Measurements from ENCODE around the gene CHMP3.
"Not testable (repeated sequence)": the region's sequence is repeated elsewhere in the genome, so short reads cannot be mapped to it uniquely, and the experiment has no call there.

The CHMP3 gene

DNA sequence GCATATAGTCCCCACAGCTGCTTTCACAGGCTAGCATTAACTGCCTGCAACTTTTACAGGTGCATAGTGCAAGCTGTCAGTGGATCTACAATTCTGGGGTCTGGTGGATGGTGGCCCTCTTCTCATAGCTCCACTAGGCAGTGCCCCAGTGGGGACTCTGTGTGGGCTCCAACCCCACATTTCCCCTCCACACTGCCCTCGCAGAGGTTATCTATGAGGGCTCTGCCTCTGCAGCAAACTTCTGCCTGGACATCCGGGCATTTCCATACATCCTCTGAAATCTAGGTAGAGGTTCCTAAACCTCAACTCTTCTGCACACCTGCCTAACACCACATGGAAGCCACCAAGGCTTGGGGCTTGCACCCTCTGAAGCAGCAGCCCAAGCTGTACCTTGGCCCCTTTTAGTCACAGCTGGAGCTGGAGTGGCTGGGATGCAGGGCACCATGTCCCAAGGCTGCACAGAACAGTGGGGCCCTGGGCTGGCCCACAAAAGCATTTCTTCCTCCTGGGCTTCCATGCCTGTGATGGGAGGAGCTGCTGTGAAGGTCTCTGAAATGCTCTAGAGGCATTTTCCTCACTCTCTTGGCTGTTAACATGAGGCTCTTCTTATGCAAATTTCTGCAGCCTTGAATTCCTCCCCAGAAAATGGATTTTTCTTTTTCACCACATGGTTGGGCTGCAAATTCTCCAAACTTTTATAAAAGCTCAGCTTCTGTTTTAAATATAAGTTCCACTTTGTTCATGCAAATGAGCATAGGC lies 62.7 kb downstream of the CHMP3 start:
- no peak for DNase-seq

DNA sequence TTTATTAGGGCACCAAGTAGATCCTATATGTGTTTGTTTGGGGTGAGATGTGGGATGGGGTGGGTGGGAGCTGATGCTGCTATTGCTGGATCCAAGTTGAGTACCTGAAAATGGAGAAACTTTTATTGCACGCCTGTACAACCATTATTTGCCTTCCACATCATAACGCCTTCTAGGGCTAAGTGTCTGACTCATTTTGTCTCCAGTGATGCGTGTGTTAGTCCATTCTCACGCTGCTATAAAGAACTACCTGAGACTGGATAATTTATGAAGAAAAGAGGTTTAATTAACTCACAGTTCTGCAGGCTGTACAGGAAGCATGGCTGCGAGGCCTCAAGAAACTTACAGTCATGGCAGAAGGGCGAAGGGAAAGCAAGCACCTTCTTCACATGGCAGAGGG lies 63.9 kb downstream of the CHMP3 start:
- DNase-seq: no peak

DNA sequence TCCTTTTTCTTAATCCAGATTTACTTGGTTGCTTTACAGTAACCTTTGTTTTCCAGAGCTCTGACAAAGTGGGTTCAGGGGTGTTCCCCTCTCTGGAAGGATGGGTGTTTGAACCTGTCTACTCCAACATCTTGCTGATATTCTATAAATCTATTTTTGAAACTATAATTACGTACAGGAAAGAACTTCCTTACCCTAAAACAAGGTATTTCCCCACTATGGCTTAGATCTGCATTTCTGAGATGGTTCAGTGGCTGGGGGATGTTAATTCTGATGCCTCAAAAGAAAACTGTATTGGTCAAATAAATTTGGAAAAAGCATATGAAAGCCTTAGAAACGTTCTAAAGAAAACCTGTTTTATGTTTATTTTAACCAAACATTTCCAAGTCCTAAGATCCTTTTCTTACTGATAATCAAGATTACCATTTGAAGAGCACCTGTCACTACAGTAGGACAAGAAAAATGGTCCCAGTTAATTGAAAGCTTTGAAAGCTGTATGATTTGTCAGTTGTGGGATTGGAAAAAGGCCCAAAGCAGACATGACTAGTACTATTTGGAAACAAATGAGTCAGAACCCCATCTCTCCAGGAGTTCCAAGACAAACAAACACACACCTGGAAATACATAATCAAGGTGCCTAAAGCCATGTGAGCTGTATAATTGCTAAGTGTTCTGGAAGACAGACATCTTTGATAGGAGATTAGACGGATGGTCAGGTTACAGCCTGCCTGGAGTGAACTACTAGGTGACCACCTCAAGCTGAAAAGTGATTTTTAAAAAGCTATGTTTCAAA lies 64.6 kb downstream of the CHMP3 start:
- no peak for DNase-seq

DNA sequence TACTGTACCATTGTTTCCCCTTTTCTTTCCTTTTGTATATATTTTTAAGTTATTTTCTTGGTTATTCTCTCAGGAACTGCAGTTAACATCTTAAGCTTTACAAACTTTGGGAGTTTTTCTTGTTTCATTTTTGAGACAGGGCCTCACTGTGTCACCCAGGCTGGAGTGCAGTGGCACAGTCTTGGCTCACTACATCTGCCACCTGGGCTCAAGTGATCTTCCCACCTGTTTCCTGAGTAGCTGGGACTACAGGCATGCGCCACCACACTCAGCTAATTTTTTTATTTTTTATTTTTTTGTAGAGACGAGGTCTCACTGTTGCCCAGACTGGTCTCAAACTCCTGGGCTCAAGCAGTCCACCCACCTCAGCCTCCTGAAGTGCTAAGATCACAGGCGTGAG lies 66.9 kb downstream of the CHMP3 start:
- not testable (repeated sequence) for DNase-seq

DNA sequence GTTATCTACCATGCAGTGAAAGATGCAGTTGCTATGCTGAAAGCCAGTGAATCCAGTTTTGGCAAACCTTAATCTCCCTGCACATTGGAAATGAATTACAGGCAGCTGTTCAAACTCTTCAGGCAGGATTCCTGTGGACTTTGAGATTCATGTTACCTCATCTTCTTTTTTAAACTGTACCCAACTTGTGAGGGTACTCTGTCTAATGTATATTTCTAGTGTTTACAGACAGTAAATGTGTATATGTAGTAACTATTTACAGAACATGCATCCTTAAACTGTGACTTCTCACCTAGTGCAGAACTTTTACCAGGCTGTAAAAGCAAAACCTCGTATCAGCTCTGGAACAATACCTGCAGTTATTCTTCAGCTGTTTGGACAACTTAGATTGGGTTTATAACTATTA lies 71.2 kb downstream of the CHMP3 start:
- no peak for DNase-seq

DNA sequence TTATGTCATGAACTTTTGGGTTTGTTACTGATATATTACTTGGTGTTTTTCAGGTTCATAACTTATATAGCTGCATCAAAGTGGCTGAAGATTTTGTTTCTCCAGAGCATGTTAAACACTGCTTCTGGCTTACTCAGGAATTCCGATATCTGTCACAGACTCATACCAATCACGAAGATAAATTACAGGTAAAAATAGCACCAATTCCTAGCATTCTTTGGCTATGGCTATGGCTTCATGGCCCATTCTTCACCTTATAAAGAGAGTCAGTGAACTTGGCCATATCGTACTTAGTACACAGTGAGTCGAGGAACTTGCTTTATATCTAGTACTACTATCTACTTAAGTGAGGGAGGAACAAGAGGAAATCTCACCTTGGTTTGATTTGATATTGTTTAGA lies 72.2 kb downstream of the CHMP3 start:
- DNase-seq: no peak

DNA sequence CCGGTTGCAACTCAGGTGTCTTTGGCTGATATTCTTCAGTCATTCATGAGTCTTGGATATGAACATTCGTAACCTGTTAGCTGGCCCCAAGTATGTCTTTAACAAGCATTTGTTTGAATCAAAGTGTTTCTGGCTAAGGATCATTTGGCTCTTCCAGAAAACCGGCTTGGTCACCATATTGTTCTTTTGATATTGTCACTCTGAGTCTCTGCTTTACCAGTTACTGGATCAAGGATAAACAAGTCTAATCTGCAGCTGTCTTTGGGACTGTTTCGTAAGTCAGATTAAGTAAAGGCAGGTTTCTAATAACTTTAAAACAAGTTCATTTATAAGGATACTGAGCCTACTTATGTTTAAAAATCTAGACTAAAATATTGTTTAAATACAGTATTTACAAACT lies 73.0 kb downstream of the CHMP3 start:
- no peak for DNase-seq

DNA sequence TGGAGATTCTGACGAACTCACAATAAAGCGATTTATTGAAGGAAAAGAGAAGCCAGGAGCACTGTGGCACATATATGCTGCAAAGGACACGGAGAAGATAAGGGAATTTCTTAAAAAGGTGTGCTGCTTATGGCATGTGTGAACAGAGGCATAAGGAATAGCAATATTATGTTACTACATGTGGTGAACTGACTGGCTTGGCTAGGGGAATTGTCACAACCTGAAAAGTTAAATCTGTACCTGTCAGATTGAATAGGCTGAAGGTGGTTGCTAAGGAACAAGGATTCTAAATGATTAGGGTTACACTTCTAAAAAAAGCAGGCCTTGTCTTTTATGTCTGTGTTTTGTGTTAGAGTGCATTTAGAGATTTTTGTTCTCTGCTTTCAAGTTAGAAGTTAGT lies 73.7 kb downstream of the CHMP3 start:
- DNase-seq: no peak

DNA sequence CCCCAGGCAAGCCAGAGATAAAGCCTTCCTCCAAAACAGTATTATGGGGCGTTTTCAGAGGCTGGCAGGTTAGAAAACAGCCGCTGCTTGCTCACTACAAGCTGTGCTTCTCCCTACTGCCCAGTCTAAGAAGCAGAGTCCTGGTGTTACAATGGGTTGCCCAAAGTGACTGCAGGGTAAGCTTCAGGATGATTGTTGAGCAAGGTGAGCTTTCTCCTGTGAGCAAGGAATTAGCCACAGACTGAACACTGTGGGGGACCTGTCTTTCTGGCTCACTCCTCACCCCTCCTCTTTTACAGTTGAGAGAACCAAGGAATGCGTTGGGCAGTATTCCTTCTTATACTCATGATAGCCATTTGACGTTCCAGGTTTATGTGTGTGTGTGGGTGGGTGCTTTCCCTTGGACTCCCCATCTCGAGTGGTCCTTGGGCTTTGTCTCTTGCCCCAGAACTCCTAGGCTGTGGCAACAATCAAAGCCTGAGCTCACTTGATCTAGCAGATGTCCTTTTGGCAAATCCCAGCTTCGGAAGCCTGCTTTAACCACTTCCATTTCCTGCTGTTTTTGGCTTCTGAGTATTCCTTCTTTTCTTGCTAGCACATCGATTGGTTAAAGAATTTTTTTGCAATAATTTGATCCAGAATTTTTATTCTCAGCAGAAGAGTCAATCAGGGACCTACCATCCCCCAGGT lies 74.5 kb downstream of the CHMP3 start:
- DNase-seq: no peak

DNA sequence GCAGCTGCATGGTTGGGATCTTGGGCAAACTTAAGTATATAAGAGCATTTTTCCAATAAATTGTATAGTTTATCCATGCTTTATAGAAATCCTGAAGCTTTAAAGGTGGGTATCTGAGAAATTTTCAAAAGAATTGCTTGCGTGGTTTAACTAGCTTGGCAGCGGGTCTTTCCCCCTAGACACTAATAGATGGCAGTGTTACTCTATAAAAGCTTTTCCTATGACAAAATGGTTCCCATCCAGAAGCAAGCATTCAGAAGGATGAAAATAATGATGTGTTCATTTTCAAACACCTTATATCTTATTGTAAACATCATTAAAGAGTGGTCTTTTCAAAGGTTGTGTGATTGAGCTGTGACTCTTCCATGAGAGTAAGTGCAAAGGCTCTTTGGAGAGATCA lies 76.2 kb downstream of the CHMP3 start:
- no peak for DNase-seq

DNA sequence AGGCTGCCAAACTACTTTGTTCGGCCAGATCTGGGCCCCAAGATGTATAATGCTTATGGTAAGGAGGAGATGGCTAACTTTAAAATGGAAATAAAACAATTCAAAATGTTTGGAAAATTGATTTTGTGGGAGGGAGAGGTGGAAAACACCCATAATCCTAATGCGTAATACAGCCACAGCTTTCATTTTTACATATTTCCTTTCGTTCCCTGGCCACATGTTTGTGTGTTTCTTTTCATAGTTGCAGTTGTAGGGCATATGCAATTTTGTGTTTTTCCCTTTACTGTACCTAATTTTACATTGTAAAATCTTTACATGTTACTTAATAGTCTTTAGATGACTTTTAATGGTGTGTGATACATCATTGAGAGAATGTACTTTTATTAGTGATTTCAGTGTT lies 77.4 kb downstream of the CHMP3 start:
- no peak for DNase-seq

DNA sequence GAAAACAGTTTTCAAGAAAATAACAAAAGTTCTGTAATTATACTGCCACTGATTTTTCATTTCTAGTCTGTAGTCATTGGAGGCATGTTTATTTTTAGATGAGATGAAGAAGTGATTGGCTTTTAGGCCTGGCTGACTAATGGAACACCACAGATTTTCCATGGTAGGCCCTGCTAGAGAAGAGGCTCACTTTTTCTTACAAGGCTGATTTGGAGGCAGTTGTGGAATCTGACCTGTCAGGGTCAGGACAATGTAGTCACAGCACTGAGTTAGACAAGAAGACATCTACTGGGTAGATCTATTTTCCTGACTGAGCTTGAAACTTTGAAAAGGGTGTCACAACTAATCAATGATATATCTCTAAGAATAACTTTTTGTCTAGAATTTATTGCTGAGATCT lies 78.1 kb downstream of the CHMP3 start:
- no peak for DNase-seq

DNA sequence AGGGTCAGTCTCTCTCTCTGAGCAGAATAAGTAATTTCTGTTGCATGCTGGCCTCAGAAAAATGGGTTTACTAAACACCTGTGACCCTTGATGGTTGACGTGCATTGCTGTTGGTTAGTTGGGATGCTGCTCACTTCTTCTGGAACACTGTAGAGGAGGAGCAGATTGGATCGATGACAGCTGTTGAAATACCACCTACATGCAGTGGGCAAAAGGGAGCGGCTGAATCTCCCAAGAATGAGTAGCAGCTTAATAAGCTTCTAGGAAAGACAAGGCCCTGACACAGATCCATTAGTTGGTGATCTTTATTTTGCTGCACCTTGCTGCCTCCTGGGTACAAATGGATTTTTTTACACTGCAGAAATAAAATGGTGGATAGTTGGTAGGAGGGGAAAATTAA lies 78.9 kb downstream of the CHMP3 start:
- DNase-seq: no peak

DNA sequence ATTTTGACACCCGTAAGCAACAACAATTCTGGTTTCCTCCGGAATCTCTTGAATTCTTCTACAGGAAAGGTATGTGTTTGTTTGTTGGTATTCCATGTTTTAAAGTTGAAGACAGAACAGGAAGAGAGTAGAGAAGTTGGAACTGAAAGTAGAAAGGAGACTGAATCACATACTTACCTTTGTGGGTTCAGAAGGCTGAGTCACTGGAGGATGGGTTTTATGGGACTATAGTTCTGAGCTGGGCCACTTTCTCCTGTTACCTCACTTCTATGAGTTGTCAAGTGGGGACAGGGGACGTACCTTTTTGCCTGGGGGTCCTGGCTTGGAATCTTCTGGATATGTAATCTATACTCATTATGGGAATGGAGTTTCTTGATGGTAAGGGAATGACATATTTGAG lies 81.2 kb downstream of the CHMP3 start:
- no peak for DNase-seq

DNA sequence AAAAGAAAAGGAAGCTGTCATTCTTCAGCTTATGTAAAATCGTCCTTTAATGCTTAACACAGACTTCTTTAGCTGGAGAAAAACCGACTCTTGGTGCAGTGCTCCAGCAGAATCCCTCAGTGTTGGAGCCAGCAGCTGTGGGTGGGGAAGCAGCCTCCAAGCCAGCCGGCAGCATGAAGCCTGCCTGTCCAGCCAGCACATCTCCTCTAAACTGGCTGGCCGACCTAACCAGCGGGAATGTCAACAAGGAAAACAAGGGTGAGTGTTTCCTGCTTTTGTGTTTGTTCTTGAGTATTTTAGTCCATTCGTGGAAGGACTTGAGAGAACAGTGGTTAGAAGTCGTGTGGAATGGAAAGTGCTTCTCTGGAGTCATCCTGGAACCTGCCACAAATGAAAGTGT lies 83.1 kb downstream of the CHMP3 start:
- no peak for DNase-seq

DNA sequence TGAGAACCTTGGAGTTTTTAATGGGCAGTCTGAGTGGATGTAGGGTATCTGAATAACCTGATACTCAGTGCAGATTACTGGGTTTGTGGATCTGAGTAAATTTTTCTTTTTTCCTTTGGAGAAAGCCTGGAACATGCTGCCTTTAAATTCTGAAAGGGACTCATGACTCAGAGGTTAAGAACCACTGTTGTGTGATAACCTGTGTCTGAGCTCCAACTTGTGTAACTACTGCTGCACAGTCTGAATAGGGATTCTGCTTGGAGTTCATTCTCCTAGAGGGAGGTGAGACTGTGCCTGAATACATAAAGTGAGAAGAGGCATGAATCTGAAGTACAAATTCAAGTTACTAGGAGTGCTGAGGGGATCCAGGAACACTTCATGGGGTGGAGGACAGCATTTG lies 85.9 kb downstream of the CHMP3 start:
- no peak for DNase-seq

DNA sequence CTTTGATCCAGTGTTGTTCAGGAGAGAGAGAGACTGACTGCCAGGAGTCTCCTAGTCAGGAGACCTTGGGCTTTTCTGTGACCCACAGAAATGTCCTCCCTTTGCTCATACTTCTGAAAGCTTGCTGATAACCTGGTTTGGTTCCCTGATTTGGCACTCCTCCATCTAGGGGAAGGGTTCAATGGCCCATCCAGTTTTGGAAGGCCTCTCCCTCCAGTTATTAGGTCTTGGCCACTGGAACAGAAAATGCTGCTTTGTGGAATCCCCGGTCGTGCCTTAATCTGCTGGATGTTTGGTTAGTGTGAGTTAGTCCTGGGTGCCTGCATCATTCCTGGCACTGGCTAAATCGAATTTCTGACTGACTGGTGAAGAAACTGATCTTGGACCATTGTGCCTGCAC lies 86.3 kb downstream of the CHMP3 start:
- DNase-seq: no peak

DNA sequence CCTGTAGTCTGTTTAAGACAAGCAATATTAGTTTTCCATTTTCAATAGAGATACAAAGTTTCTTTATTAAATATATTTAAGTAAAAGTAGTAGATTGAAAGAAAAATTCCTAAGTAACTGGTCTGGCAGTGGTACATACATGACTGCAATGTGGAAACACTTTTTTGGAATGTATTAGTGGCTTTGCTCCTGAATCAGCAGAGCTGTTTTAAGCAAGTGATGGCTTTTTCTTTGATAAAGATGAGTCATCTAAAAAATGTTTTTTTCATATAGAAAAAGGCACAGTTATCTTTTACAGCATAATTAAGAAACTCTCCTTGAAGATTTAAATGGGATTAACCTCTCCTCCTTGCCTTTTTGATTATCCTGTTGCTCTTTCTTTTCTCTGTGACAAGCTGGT lies 87.2 kb downstream of the CHMP3 start:
- no peak for DNase-seq

DNA sequence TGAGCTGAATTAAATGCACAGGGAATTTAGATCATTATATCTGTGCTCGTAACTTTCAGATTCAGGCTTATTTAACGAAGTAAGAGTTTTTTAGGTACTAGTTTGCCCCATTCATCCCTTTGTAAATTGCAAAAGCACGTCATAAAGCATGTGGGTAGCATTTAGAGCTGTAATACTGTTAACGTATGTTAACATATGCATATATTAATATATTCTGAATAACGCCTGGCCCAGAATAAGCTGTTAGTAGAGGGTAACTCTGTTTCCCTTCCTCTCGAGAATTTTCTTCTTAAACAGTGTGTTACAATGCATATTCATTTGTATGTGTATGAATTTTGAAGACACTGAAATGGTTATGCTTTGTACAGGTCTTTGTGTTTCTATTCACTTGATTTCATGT lies 91.6 kb downstream of the CHMP3 start:
- DNase-seq: no peak

DNA sequence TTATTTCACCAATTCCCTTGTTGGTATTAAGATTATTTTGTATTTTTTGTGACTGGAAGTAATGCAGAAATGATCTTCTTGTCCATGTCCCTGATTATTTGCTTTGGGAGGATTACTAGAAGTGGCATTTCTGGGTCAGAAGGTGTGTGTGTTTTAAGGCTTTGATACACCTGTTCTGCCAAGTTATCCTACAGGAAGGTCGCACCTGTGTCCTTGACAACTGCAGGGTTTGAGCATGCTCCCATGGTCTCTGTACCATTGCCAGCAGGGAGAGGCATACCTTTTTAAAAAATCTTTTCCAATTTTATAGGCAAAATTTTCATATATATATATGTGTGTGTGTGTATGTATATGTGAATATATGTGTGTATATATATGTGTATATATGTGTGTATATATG lies 92.4 kb downstream of the CHMP3 start:
- no peak for DNase-seq

DNA sequence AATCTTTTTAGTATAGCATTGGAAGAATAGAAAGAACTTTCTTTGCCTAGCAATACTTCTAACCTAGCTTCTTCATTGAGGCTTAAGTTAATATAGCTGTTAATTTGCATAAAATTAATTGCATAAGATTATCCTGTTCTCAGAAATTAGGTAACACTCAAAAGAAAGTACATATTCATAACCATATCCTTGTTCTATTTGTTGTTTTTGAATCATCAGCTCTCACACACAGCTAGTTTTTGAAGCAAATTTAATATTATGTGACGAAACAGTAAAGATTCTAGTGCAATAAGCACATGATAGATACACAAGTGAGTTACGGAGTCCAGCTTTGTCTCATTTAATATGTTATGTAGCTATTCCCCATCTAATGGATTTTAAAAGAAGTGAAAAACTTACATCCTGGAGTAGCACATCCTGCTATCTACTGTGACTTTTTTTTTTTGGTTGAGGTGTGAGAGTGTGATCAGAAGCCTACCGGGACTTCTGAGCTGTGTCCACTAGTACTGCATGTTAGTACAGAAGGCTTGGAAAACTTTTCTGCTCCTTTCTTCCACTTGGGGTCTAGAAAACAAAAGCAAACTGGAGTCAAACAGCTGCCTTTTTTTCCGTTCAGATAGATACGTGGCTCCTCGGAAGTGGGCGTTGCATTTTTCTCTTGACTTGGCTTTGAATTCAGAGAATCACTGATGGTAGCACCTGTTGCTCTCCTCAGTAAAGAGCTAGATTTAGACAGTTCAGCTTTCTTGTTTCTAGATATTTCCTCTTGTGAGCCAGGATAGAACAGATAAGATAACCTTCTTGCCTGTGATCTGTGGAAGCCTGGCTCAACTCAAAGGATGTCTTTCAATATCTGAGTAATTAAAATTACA lies 94.8 kb downstream of the CHMP3 start:
- DNase-seq: peak in 1 of 2 experiments; percentile 26

DNA sequence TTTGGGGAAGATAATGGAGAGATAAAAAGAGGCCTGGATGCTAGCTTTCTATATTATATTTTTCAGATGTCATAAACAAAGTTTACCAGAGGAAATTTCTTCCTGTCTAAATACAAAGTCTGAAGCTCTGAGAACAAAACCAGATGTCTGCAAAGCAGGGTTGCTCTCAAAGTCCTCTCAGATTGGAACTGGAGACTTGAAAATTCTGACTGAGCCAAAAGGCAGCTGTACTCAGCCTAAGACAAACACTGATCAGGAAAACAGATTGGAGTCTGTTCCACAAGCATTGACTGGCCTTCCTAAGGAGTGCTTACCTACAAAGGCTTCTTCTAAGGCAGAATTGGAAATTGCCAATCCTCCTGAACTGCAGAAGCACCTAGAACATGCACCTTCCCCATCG lies 96.9 kb downstream of the CHMP3 start:
- no peak for DNase-seq

DNA sequence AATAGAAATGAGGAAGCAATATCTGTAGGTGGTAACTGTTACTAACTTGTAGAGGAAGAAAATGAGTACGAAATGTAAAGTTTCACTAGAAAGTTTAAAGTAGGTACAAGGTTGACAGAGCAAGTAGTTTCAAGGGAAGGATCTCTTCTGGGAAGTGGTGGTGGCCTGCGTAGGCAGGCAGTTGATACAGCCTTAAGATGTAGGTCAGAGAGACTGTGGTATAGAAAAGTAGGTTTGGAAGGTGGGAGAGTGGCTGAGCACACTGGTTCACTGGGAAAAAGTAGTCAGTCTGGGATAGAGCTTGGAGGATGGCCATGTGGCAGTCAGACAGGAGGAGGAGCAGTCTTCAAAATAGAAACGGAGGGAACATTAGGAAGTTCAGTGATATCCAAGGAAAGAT lies 98.6 kb downstream of the CHMP3 start:
- peak in 1 of 2 experiments; percentile 28 for DNase-seq

Measured in activated CD4-positive, alpha-beta T cell treated with anti-CD3 and anti-CD28 coated beads, Interleukin-2, amount 50 U/mL, for 48 hours (primary cell).